Endodermal cell (in vitro differentiated cells): ENCODE results near the gene SDR42E1. TPM values are rescaled to one million over a fixed set of nuclear protein-coding genes. Genes with fewer than 3 reads are reported as not detected.

Source experiments
- DNase-seq: peaks from one replicate; pipeline ENCODE4 v3.0.0-alpha.2; 2017
- H3K27ac ChIP-seq: 2 replicates; pipeline ENCODE4 v1.5.1; 2013; ENCODE audit warnings: mild to moderate bottlenecking, low read depth, low read length, moderate library complexity
- H3K27me3 ChIP-seq: 2 replicates; pipeline ENCODE4 v1.6.1; 2013; ENCODE audit warnings: mild to moderate bottlenecking, low read length, moderate library complexity; ENCODE audit not compliant: insufficient read depth, control insufficient read depth, poor library complexity, severe bottlenecking
- H3K36me3 ChIP-seq: 2 replicates; pipeline ENCODE4 v1.7.0; 2013; ENCODE audit warnings: mild to moderate bottlenecking, low read length, moderate library complexity; ENCODE audit not compliant: control insufficient read depth, insufficient read depth
- H3K4me1 ChIP-seq: one replicate; pipeline ENCODE4 v1.7.0; 2013; ENCODE audit warnings: low read length; ENCODE audit not compliant: control insufficient read depth, insufficient read depth
- H3K4me3 ChIP-seq: 2 replicates; pipeline ENCODE4 v1.5.1; 2013; ENCODE audit warnings: mild to moderate bottlenecking, low read length, moderate library complexity
- H3K9ac ChIP-seq: 2 replicates; pipeline ENCODE4 v1.6.1; 2013; ENCODE audit warnings: mild to moderate bottlenecking, low read length, moderate library complexity; ENCODE audit not compliant: poor library complexity, severe bottlenecking; ENCODE audit errors: extremely low read depth
- H3K9me3 ChIP-seq: 2 replicates; pipeline ENCODE4 v1.6.1; 2013; ENCODE audit warnings: mild to moderate bottlenecking, low read length, moderate library complexity; ENCODE audit not compliant: control insufficient read depth
- H3K27ac Mint-ChIP-seq: 2 replicates; pipeline ENCODE4 v1.8.0; 2020; ENCODE audit warnings: mixed read lengths
- H3K27me3 Mint-ChIP-seq: 2 replicates; pipeline ENCODE4 v1.8.0; 2021; ENCODE audit warnings: mild to moderate bottlenecking, mixed read lengths; ENCODE audit not compliant: insufficient read depth
- H3K36me3 Mint-ChIP-seq: 2 replicates; pipeline ENCODE4 v1.8.0; 2020; ENCODE audit warnings: low read depth, mixed read lengths
- H3K4me1 Mint-ChIP-seq: 2 replicates; pipeline ENCODE4 v1.8.0; 2020; ENCODE audit warnings: mixed read lengths
- H3K4me3 Mint-ChIP-seq: 2 replicates; pipeline ENCODE4 v1.8.0; 2020; ENCODE audit warnings: mild to moderate bottlenecking, moderate library complexity, mixed read lengths
- H3K9me3 Mint-ChIP-seq: 2 replicates; pipeline ENCODE4 v1.8.0; 2020; ENCODE audit warnings: mild to moderate bottlenecking, mixed read lengths
- WGBS, 2 experiments: methylation state at CpG; one replicate each; pipeline versions ENCODE4 v1.1.5 to v1.1.7; 2013; ENCODE audit warnings: missing lambda C conversion rate in 2 of 2, mixed read lengths in 1 of 2; ENCODE audit not compliant: insufficient coverage in 1 of 2, insufficient read length in 1 of 2; 5-methylcytosine and 5-hydroxymethylcytosine counted together
- total RNA-seq, 2 donors: library from RNA; stranded (reverse); fragmentation: NEBNext Ultra II Directional in 1 of 2; extraction: Animal tissue kit (Norgen Biotek cat#: 25700) in 1 of 2; gene quantifications; 2 replicates in 1 of 2; 3 replicates in 1 of 2; pipeline ENCODE4 v1.2.1, GENCODE V29; 2021
- TF ChIP-seq, protein P1 (sequence below): fragments of 200-600 bp; sonication (generic); conservative IDR thresholded peaks from 2 replicates; pipeline ENCODE4 v1.5.0; 2021; ENCODE audit warnings: antibody characterized with exemption, mild to moderate bottlenecking

The SDR42E1 gene
- total RNA-seq, 2 donors from 2014 or later, result 0.15 TPM; not detected in 1

DNA sequence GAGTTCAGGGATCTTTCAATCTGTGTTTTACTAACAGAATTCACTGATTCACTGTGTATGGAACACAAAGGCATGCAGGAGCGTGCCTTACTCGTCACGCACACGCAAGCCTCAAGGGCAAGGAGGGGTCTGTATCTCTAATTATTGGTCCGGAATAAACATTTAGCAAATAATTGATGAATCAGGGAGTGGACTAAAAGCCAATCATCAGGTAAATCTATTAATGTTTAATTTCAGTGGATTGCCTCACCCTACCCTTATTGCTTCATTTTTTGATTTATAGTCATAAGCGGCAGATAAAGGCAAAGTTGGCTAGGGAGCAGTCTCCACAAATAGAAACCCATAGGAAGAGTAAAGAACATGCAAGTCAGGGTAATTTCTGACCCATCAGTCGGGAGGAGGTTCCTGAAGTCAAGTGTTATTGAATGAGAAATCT, 16.4 kb upstream of the SDR42E1 start:
- Histone ChIP-seq H3K36me3 (no peaks in the 10 kb centered on the region), H3K27ac (no peak overlapping the region), H3K9ac (no peak overlapping the region), H3K4me3 (no peak overlapping the region), H3K27me3 (peaks cover 15% of the 10 kb centered on the region), H3K9me3 (no peaks in the 10 kb centered on the region), H3K4me1 (no peaks in the 10 kb centered on the region)
- peaks cover 5% of the 10 kb centered on the region for H3K9me3 Mint-ChIP-seq
- no peak overlapping the region for H3K27ac Mint-ChIP-seq
- H3K27me3 Mint-ChIP-seq, result peaks cover 21% of the 10 kb centered on the region
- H3K4me3 Mint-ChIP-seq, result no peak overlapping the region
- no peaks in the 10 kb centered on the region for H3K36me3 Mint-ChIP-seq
- no peak for DNase-seq
- no peaks in the 10 kb centered on the region for H3K4me1 Mint-ChIP-seq
- WGBS, 2 experiments, result 91 to 97% methylated on average over 6 to 7 of the region's 7 CpGs
- TF ChIP-seq, protein P1, sequence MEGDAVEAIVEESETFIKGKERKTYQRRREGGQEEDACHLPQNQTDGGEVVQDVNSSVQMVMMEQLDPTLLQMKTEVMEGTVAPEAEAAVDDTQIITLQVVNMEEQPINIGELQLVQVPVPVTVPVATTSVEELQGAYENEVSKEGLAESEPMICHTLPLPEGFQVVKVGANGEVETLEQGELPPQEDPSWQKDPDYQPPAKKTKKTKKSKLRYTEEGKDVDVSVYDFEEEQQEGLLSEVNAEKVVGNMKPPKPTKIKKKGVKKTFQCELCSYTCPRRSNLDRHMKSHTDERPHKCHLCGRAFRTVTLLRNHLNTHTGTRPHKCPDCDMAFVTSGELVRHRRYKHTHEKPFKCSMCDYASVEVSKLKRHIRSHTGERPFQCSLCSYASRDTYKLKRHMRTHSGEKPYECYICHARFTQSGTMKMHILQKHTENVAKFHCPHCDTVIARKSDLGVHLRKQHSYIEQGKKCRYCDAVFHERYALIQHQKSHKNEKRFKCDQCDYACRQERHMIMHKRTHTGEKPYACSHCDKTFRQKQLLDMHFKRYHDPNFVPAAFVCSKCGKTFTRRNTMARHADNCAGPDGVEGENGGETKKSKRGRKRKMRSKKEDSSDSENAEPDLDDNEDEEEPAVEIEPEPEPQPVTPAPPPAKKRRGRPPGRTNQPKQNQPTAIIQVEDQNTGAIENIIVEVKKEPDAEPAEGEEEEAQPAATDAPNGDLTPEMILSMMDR, result no peak

DNA sequence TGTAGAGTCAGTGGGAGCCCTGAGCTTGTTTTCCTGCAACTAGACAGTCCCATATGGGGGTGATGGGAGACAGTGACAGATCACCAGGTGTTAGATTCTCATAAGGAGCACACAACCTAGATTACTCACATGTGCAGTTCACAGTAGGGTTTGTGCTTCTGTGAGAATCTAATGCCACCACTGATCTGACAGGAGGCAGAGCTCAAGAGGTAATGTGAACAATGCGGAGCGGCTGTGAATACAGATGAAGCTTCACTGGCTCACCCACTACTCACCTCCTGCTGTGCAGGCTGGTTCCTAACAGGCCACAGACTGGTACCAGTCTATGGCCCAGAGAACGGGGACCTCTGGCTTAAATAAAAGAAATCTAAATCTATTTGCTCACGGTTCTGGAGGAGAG, 13.6 kb upstream of the SDR42E1 start:
- Histone ChIP-seq H3K27ac (no peak overlapping the region), H3K9ac (no peak overlapping the region), H3K9me3 (no peaks in the 10 kb centered on the region), H3K4me3 (no peak overlapping the region), H3K27me3 (peaks cover 15% of the 10 kb centered on the region), H3K4me1 (no peaks in the 10 kb centered on the region), H3K36me3 (no peaks in the 10 kb centered on the region)
- DNase-seq, result no peak
- TF ChIP-seq, protein P1, result no peak
- Mint-ChIP-seq H3K9me3 (peaks cover 5% of the 10 kb centered on the region), H3K27ac (no peak overlapping the region), H3K36me3 (no peaks in the 10 kb centered on the region), H3K4me3 (no peak overlapping the region), H3K4me1 (no peaks in the 10 kb centered on the region), H3K27me3 (peaks cover 17% of the 10 kb centered on the region)
- WGBS, 2 experiments, result 91 to 96% methylated on average over 4 of the region's 4 CpGs

DNA sequence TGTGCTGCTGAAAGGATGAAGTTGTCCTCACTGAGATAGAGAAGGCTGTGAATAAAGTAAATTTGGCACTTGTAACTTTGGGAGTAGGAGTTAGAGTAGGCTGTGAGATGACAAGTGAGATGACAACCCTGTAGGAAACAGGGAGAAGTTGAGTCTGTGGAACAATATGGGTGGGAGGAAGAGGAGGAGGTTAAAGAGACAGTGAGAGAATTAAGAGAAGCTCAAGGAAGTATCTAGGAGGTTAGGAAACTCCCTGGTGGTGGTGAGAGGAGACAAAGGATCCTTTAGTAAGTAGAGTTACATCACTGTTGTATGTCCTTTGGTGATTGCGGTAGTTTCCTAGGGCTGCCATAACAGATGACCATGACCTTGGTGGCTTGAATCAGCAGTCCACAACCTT, 13.0 kb upstream of the SDR42E1 start:
- Histone ChIP-seq H3K27me3 (peaks cover 15% of the 10 kb centered on the region), H3K27ac (no peak overlapping the region), H3K4me3 (no peak overlapping the region), H3K4me1 (no peaks in the 10 kb centered on the region), H3K9me3 (no peaks in the 10 kb centered on the region), H3K9ac (no peak overlapping the region), H3K36me3 (no peaks in the 10 kb centered on the region)
- Mint-ChIP-seq H3K9me3 (peaks cover 5% of the 10 kb centered on the region), H3K27ac (no peak overlapping the region), H3K4me1 (no peaks in the 10 kb centered on the region), H3K27me3 (peaks cover 20% of the 10 kb centered on the region), H3K4me3 (no peak overlapping the region), H3K36me3 (no peaks in the 10 kb centered on the region)
- 93% methylated on average over 1 of the region's 1 CpG; no CpG with 5 or more reads in 1 of the 2 experiments for WGBS, 2 experiments
- TF ChIP-seq, protein P1, result no peak
- no peak for DNase-seq
